Trophoblast cell (in vitro differentiated cells and primary cell): ENCODE data around the gene TOPBP1. TPM values are rescaled to one million over a fixed set of nuclear protein-coding genes. Genes with fewer than 3 reads are reported as not detected.

Experiments
- DNase-seq, 2 donors: peaks; one replicate each; pipeline ENCODE4 v3.0.0-alpha.2; 2016
- H2AFZ ChIP-seq: 2 replicates; pipeline ENCODE4 v1.6.1; 2013; ENCODE audit warnings: low read length, moderate library complexity, mild to moderate bottlenecking; ENCODE audit not compliant: insufficient read depth, poor library complexity
- H2AK5ac ChIP-seq: 2 replicates; pipeline ENCODE4 v1.6.1; 2013; ENCODE audit warnings: mild to moderate bottlenecking, low read length
- H2BK120ac ChIP-seq: 2 replicates; pipeline ENCODE4 v1.6.1; 2013; ENCODE audit warnings: low read length, mild to moderate bottlenecking, moderate library complexity; ENCODE audit not compliant: insufficient read depth, poor library complexity
- H2BK12ac ChIP-seq: 2 replicates; pipeline ENCODE4 v1.6.1; 2013; ENCODE audit warnings: mild to moderate bottlenecking, low read length, moderate library complexity
- H2BK5ac ChIP-seq: 2 replicates; pipeline ENCODE4 v1.6.1; 2013; ENCODE audit warnings: low read length, low read depth, moderate library complexity, mild to moderate bottlenecking; ENCODE audit not compliant: poor library complexity
- H3K14ac ChIP-seq: 2 replicates; pipeline ENCODE4 v1.6.1; 2013; ENCODE audit warnings: mild to moderate bottlenecking, low read length
- H3K18ac ChIP-seq: 2 replicates; pipeline ENCODE4 v1.6.1; 2013; ENCODE audit warnings: mild to moderate bottlenecking, low read length
- H3K23ac ChIP-seq: 2 replicates; pipeline ENCODE4 v1.6.1; 2013; ENCODE audit warnings: low read length
- H3K27ac ChIP-seq: 2 replicates; pipeline ENCODE4 v1.5.1; 2013; ENCODE audit warnings: low read depth, mild to moderate bottlenecking, inconsistent platforms, low read length, moderate library complexity
- H3K27me3 ChIP-seq: 2 replicates; pipeline ENCODE4 v1.6.1; 2013; ENCODE audit warnings: inconsistent platforms, mild to moderate bottlenecking, low read length, moderate library complexity; ENCODE audit not compliant: insufficient read depth
- H3K36me3 ChIP-seq, 2 experiments: 1 replicate in 1 of 2; 2 replicates in 1 of 2; pipeline ENCODE4 v1.6.1; 2013; ENCODE audit warnings: low read length in 2 of 2, mild to moderate bottlenecking in 2 of 2, moderate library complexity in 1 of 2; ENCODE audit not compliant: insufficient read depth in 2 of 2, control insufficient read depth in 1 of 2
- H3K4ac ChIP-seq: 2 replicates; pipeline ENCODE4 v1.6.1; 2013; ENCODE audit warnings: low read depth, mild to moderate bottlenecking, low read length, moderate library complexity
- H3K4me1 ChIP-seq, 2 experiments: 1 replicate in 1 of 2; 2 replicates in 1 of 2; pipeline ENCODE4 v1.6.1; 2013; ENCODE audit warnings: low read length in 2 of 2, mild to moderate bottlenecking in 2 of 2, moderate library complexity in 1 of 2; ENCODE audit not compliant: insufficient read depth in 2 of 2, control insufficient read depth in 1 of 2
- H3K4me2 ChIP-seq: 2 replicates; pipeline ENCODE4 v1.6.1; 2013; ENCODE audit warnings: inconsistent platforms, mild to moderate bottlenecking, low read length, moderate library complexity
- H3K4me3 ChIP-seq: 2 replicates; pipeline ENCODE4 v1.5.1; 2013; ENCODE audit warnings: mild to moderate bottlenecking, low read depth, low read length, inconsistent platforms
- H3K79me1 ChIP-seq: one replicate; pipeline ENCODE4 v1.6.1; 2013; ENCODE audit warnings: low read length
- H3K79me2 ChIP-seq: 2 replicates; pipeline ENCODE4 v1.6.1; 2013; ENCODE audit warnings: low read length, mild to moderate bottlenecking; ENCODE audit not compliant: control insufficient read depth, insufficient read depth, poor library complexity
- H3K9ac ChIP-seq: 2 replicates; pipeline ENCODE4 v1.6.1; 2013; ENCODE audit warnings: mild to moderate bottlenecking, low read length
- H3K9me3 ChIP-seq: 2 replicates; pipeline ENCODE4 v1.6.1; 2013; ENCODE audit warnings: low read depth, mild to moderate bottlenecking, control low read depth, inconsistent platforms, low read length; ENCODE audit not compliant: insufficient read depth
- H4K12ac ChIP-seq: 2 replicates; pipeline ENCODE4 v1.6.1; 2013; ENCODE audit warnings: low read depth, mild to moderate bottlenecking, low read length, moderate library complexity
- H4K8ac ChIP-seq: 2 replicates; pipeline ENCODE4 v1.6.1; 2013; ENCODE audit warnings: low read depth, mild to moderate bottlenecking, low read length, moderate library complexity
- H4K91ac ChIP-seq: one replicate; pipeline ENCODE4 v1.6.1; 2013; ENCODE audit warnings: low read depth, mild to moderate bottlenecking, low read length, moderate library complexity
- WGBS: extraction: QIAGEN DNeasy Blood & Tissue Kit; methylation state at CpG from one replicate; pipeline ENCODE4 v1.1.7; 2013; ENCODE audit warnings: missing lambda C conversion rate; ENCODE audit not compliant: insufficient read length, insufficient coverage; ENCODE audit errors: extremely low coverage; 5-methylcytosine and 5-hydroxymethylcytosine counted together
- polyA plus RNA-seq: library from polyadenylated mRNA; stranded (reverse); fragments of 200-250 nt; gene quantifications from 2 replicates; pipeline ENCODE4 v1.2.3, GENCODE V29; 2013

Gene TOPBP1
- 33.0 and 33.2 TPM in 2 replicates for polyA plus RNA-seq

DNA sequence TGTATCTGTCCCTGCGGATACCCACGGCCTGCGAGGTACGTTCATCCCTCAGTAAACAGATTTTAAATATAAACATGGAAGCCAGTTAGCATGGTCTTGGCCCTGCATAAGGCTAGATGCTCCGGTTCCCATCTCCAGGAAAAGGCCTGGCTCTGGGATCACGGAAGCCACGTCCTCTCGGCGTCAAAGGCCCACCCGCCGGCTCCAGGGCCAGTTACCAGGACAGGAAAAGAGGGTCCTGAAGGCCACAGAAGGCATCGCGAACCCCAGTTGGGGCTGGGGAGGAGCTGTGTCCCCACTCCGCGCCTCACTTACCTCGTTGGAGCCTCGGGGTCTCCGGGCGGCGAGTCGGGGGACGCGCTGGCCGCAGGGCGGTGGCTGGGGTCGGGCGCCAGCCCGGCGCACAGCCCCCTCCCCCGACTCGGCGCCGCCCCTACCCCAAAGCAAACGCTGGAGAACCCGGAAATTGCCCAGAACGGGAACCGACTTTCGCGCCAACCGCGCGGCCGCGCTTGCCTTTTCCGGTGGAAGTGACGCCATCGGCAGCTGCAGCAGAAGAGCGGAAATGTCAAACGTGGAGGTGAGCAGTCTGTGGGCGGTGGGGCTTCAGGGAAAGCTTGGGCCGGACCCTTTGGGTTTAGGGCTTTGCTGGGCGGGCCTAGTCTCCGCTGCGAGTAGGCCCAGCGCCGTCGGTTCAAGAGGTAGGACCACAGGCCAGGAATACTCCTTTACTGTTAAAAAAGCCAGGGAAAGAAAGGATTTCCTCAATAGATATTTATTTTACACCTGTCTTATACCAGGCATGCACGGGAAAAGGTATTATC, at the start of gene TOPBP1:
Gene TOPBP1, minus strand, starts transcription at position 488 of the 824 bp plus-strand sequence. CDS start 814 bp downstream, outside the sequence.
- H2AFZ ChIP-seq: peak within 1 kb of the TSS; percentile 96

DNA sequence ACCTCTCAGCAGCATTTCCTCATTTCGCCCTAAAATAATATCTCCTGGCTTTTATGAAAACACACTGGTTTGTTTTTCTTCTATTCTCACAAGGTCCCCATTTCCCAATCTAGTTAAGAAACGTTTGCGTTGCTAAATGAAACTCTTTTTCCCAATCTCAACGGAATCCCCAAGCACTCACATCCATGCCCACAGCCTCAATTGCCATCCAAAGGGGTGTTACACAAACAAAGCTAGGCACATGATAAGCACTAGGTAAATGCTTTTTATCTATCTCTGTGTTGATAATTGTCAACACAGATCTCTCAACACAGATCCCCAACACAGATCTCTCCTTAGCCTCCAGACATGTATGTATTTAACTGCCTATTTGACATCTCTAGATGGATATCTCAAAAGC, 49.3 kb upstream of the TOPBP1 start:
- no peak overlapping the region for H3K4me2 ChIP-seq
- no peak overlapping the region for H2BK5ac ChIP-seq
- H2BK120ac ChIP-seq: no peak overlapping the region
- no peak overlapping the region for H3K23ac ChIP-seq
- no peak overlapping the region for H3K4me3 ChIP-seq
- H3K79me1 ChIP-seq: no peaks in the 10 kb centered on the region
- H4K91ac ChIP-seq: no peak overlapping the region
- no peaks in the 10 kb centered on the region for H3K4me1 ChIP-seq
- no peak overlapping the region for H4K8ac ChIP-seq
- no peak overlapping the region for H2AFZ ChIP-seq
- no peaks in the 10 kb centered on the region for H3K79me2 ChIP-seq
- H3K27ac ChIP-seq: no peak overlapping the region
- H2AK5ac ChIP-seq: no peak overlapping the region
- peaks cover 2% of the 10 kb centered on the region for H3K9me3 ChIP-seq
- no peak overlapping the region for H4K12ac ChIP-seq
- no peak overlapping the region for H3K18ac ChIP-seq
- no peak overlapping the region for H3K4ac ChIP-seq
- no CpG with 5 or more reads among the region's 4 CpGs for WGBS
- H3K9ac ChIP-seq: no peak overlapping the region
- no peak overlapping the region for H3K14ac ChIP-seq
- peak in 1 of 2 donors; percentile 5 for DNase-seq
- H3K27me3 ChIP-seq: peaks cover 3% of the 10 kb centered on the region
- no peak overlapping the region for H2BK12ac ChIP-seq
- H3K36me3 ChIP-seq: no peaks in the 10 kb centered on the region

More for the DNA sequence above, at the start of gene TOPBP1:
- Histone ChIP-seq H3K36me3 (peaks cover 6 to 12% of the 10 kb centered on the region in 2 experiments), H3K4me1 (peaks cover 3 to 5% of the 10 kb centered on the region in 2 experiments), H3K18ac (peak within 1 kb of the TSS; percentile 98), H3K79me1 (peaks cover 7% of the 10 kb centered on the region), H2BK12ac (no peak within 1 kb of the TSS), H3K4ac (peak within 1 kb of the TSS; percentile 89), H3K4me3 (peak within 1 kb of the TSS; percentile 95), H3K23ac (no peak within 1 kb of the TSS), H4K12ac (peak within 1 kb of the TSS; percentile 98), H2BK120ac (peak within 1 kb of the TSS; percentile 60), H2BK5ac (peak within 1 kb of the TSS; percentile 95), H4K91ac (peak within 1 kb of the TSS; percentile 96), H3K4me2 (peak within 1 kb of the TSS; percentile 96), H3K79me2 (peaks cover 7% of the 10 kb centered on the region), H3K9ac (peak within 1 kb of the TSS; percentile 98), H3K14ac (peak within 1 kb of the TSS; percentile 99), H3K27me3 (no peaks in the 10 kb centered on the region), H3K27ac (peak within 1 kb of the TSS; percentile 85), H4K8ac (peak within 1 kb of the TSS; percentile 98), H2AK5ac (peak within 1 kb of the TSS; percentile 52), H3K9me3 (no peaks in the 10 kb centered on the region)
- no CpG with 5 or more reads among the region's 58 CpGs for WGBS
- peak; percentile 52 to 81 for DNase-seq

GRCh38 chr3:133709139-133709750, 47.5 kb upstream of the TOPBP1 start:
- Histone ChIP-seq H3K9ac (peak overlapping the region; percentile 20), H2BK5ac (no peak overlapping the region)
- no CpG with 5 or more reads among the region's 3 CpGs for WGBS

DNA sequence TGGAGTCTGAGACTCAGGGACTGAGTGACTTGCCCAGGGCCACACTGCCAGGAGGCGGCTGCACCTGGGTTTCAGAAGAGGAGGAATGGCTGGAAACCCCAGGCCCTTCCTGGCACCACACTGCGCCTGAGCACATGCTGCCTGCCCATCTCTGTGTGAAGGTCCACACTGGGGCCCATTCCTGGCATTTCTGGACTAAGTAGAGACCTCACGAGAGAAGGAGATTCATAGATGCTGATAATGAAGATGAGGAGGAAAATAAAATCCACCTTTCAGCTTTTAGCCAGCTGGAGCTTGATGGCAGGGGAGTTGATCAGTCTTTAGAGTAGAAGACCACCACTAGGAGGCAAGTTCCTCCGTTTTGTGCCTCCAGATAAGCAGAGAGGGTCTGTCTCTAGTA, 44.3 kb upstream of the TOPBP1 start:
- WGBS: no CpG with 5 or more reads among the region's 4 CpGs

More at GRCh38 chr3:133709139-133709750, 47.5 kb upstream of the TOPBP1 start:
- no peak overlapping the region for H3K4me3 ChIP-seq
- no peak overlapping the region for H3K4ac ChIP-seq
- no peak overlapping the region for H3K23ac ChIP-seq
- no peak overlapping the region for H3K14ac ChIP-seq
- no peaks in the 10 kb centered on the region for H3K79me2 ChIP-seq
- H2BK12ac ChIP-seq: no peak overlapping the region
- no peak overlapping the region for H2AK5ac ChIP-seq
- no peak overlapping the region for H3K4me2 ChIP-seq
- H2AFZ ChIP-seq: no peak overlapping the region
- H4K91ac ChIP-seq: no peak overlapping the region
- H3K79me1 ChIP-seq: no peaks in the 10 kb centered on the region
- DNase-seq: peak in 1 of 2 donors; percentile 2
- no peak overlapping the region for H3K27ac ChIP-seq
- no peak overlapping the region for H3K18ac ChIP-seq
- H4K12ac ChIP-seq: no peak overlapping the region
- H3K27me3 ChIP-seq: peaks cover 3% of the 10 kb centered on the region
- H4K8ac ChIP-seq: no peak overlapping the region
- H3K4me1 ChIP-seq: no peaks in the 10 kb centered on the region
- H2BK120ac ChIP-seq: no peak overlapping the region
- no peaks in the 10 kb centered on the region for H3K36me3 ChIP-seq
- peaks cover 2% of the 10 kb centered on the region for H3K9me3 ChIP-seq

More for the DNA sequence above, 44.3 kb upstream of the TOPBP1 start:
- Histone ChIP-seq H3K4me3 (no peak overlapping the region), H2AFZ (no peak overlapping the region), H4K8ac (no peak overlapping the region), H2BK120ac (no peak overlapping the region), H3K14ac (no peak overlapping the region), H2BK5ac (no peak overlapping the region), H4K12ac (no peak overlapping the region), H3K79me1 (no peaks in the 10 kb centered on the region), H2BK12ac (no peak overlapping the region), H3K4me2 (no peak overlapping the region), H3K23ac (no peak overlapping the region), H3K36me3 (no peaks in the 10 kb centered on the region), H3K9me3 (no peaks in the 10 kb centered on the region), H3K27me3 (peaks cover 3% of the 10 kb centered on the region), H2AK5ac (no peak overlapping the region), H3K18ac (no peak overlapping the region), H3K4ac (no peak overlapping the region), H3K9ac (no peak overlapping the region), H4K91ac (no peak overlapping the region), H3K4me1 (no peaks in the 10 kb centered on the region), H3K79me2 (no peaks in the 10 kb centered on the region), H3K27ac (no peak overlapping the region)
- no peak for DNase-seq
